ENCODE data around the gene TMED10. TPM values are rescaled to one million over a fixed set of nuclear protein-coding genes. Genes with fewer than 3 reads are reported as not detected.
A peak's percentile ranks its signal among the peaks of the same experiment; 100 is the strongest.

TMED10 gene
- total and polyA plus RNA-seq, 2 of the 13 experiments (the other 11 are each of a cell fraction or from before 2014, with no cell fraction given) = 311 to 377 TPM

DNA sequence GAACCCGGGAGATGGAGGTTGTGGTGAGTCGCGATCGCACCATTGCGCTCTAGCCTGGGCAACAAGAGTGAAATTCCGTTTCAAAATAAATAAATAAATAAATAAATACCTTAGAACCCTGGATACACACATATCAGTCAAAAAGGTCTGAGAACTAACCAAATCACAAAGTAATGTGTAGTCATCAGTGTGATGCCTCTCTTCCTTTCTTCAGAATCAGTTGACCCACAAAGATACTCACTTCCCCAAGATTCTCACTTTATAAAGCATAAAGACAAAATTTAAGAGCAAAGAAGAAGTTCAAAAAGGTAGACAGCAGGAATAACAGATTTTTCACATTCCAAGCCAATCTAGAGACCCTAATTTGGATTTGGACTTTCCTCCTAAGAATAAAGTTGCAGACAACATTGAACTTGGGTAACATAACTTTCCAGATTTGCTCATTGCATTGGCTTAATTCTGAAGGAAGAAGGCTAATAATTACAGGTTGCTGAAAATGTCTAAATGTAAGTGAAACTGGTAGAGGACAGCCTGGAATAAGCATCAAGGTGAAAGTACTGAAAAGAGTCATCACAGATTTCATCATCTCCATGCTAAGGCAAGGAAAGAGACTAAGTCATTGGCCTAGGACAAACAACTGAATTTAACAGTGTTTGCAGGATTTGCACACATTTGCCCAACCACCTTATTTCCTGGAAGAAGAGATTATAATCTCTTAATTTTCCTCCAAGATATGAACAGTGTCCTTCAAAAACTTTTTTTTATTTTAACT, 17.4 kb downstream of the TMED10 start:
- Histone ChIP-seq H3K27me3 (ENCODE audit: control insufficient read depth in 1 of 2, insufficient read depth in 2 of 2, low read length in 2 of 2) (no peaks in the 10 kb centered on the region), H4K20me1 (ENCODE audit: insufficient read depth, low read length) (peaks cover 8% of the 10 kb centered on the region; the same call in 1 of the 2 replicates), H3K4me2 (ENCODE audit: low read depth, low read length) (no peak overlapping the region), H2AFZ (ENCODE audit: low read length) (no peak overlapping the region), H3K4me3 (replicated peaks in 1 of 3; ENCODE audit: insufficient read depth in 1 of 3, low read depth in 2 of 3, low read length in 3 of 3) (no peak overlapping the region), H3K9me3 (ENCODE audit: low read length) (no peaks in the 10 kb centered on the region), H3K79me2 (ENCODE audit: insufficient read depth, low read length) (peaks cover 77% of the 10 kb centered on the region), H3K9ac (ENCODE audit: insufficient read depth, low read depth, low read length) (no peak overlapping the region), H3K27ac (ENCODE audit: extremely low read length, insufficient read depth, low read length) (no peak overlapping the region), H3K36me3 (replicated peaks in 1 of 2; ENCODE audit: control insufficient read depth in 1 of 2, insufficient read depth in 2 of 2, low read length in 2 of 2) (peaks cover 0 to 4% of the 10 kb centered on the region in 2 experiments; a peak in 2 of 5 replicates), H3K4me1 (ENCODE audit: insufficient read depth, low read length) (peaks cover 30% of the 10 kb centered on the region)
- TSS peak; percentile 16 for BruUV-seq (replicated peaks)
- intact Hi-C loops (cut with micrococcal nuclease; ENCODE audit: unreplicated experiment) = no loop called here
- ChIA-PET POLR2A (no interaction called here), CTCF (ENCODE audit: low intra/inter-chr PET ratio, low total read pairs) (no interaction called here)
- in situ Hi-C loops (cut with HindIII; ENCODE audit: extremely low pct_ligation_motif_present, low pct_unique_long_range_greater_than_20kb) = no loop called here
- no peak for FAIRE-seq
- no peak for DNase-seq (ENCODE audit: low spot score)
- no peak for ATAC-seq
- TF ChIP-seq U2AF2 (IDR thresholded peaks at IDR 0.05; ENCODE audit: low read depth, low read length) (no peak), FOXK2 (IDR thresholded peaks at IDR 0.05) (no peak), CEBPG (CRISPR knock-in tag; IDR thresholded peaks at IDR 0.05) (peak; percentile 59), HNRNPK (IDR thresholded peaks at IDR 0.05; ENCODE audit: low read depth, low read length, poor library complexity, severe bottlenecking) (no peak), CEBPB (IDR thresholded peaks at IDR 0.05; ENCODE audit: borderline replicate concordance, low read depth, low read length) (peak; percentile 29; the same call in 1 of the 2 replicates), ZNF33A (CRISPR knock-in tag; IDR thresholded peaks at IDR 0.05; ENCODE audit: borderline replicate concordance) (no peak), GATAD2A (CRISPR knock-in tag; IDR thresholded peaks at IDR 0.05) (0 out of 2 replicates have a peak, but pooled peaks have one; percentile 16)
- TF ChIP-seq, protein P1, sequence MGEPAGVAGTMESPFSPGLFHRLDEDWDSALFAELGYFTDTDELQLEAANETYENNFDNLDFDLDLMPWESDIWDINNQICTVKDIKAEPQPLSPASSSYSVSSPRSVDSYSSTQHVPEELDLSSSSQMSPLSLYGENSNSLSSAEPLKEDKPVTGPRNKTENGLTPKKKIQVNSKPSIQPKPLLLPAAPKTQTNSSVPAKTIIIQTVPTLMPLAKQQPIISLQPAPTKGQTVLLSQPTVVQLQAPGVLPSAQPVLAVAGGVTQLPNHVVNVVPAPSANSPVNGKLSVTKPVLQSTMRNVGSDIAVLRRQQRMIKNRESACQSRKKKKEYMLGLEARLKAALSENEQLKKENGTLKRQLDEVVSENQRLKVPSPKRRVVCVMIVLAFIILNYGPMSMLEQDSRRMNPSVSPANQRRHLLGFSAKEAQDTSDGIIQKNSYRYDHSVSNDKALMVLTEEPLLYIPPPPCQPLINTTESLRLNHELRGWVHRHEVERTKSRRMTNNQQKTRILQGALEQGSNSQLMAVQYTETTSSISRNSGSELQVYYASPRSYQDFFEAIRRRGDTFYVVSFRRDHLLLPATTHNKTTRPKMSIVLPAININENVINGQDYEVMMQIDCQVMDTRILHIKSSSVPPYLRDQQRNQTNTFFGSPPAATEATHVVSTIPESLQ (CRISPR knock-in tag; conservative IDR thresholded peaks at IDR 0.05) = no peak
- TF ChIP-seq, protein P2, sequence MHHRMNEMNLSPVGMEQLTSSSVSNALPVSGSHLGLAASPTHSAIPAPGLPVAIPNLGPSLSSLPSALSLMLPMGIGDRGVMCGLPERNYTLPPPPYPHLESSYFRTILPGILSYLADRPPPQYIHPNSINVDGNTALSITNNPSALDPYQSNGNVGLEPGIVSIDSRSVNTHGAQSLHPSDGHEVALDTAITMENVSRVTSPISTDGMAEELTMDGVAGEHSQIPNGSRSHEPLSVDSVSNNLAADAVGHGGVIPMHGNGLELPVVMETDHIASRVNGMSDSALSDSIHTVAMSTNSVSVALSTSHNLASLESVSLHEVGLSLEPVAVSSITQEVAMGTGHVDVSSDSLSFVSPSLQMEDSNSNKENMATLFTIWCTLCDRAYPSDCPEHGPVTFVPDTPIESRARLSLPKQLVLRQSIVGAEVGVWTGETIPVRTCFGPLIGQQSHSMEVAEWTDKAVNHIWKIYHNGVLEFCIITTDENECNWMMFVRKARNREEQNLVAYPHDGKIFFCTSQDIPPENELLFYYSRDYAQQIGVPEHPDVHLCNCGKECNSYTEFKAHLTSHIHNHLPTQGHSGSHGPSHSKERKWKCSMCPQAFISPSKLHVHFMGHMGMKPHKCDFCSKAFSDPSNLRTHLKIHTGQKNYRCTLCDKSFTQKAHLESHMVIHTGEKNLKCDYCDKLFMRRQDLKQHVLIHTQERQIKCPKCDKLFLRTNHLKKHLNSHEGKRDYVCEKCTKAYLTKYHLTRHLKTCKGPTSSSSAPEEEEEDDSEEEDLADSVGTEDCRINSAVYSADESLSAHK (CRISPR knock-in tag; IDR thresholded peaks at IDR 0.05; ENCODE audit: borderline replicate concordance) = no peak
- 93% methylated on average over 6 of the region's 6 CpGs for WGBS (ENCODE audit: low lambda C conversion rate)
